Endothelial cell of umbilical vein (primary cell): Measurements from ENCODE around the gene TSPAN17.

Experiments used
- FOS ChIP-seq: IDR thresholded peaks from 2 replicates; pipeline ENCODE4 v1.6.1; 2011; ENCODE audit warnings: mild to moderate bottlenecking, low read length, moderate library complexity, borderline replicate concordance; ENCODE audit not compliant: insufficient read depth
- MYC ChIP-seq: IDR thresholded peaks from one replicate; pipeline ENCODE4 v1.6.1; 2011; ENCODE audit warnings: mild to moderate bottlenecking, low read depth, low read length
- POLR2AphosphoS5 ChIP-seq: IDR thresholded peaks from 2 replicates; pipeline ENCODE4 v1.6.1; 2012; ENCODE audit warnings: low read depth, mild to moderate bottlenecking, control low read depth, low read length, moderate library complexity; ENCODE audit not compliant: insufficient read depth
- TF ChIP-seq, protein P1 (sequence below), 2 donors: IDR thresholded peaks; 1 replicate in 1 of 2; 2 replicates in 1 of 2; pipeline ENCODE4 v1.5.1; 2011; ENCODE audit warnings: low read length in 2 of 2, mild to moderate bottlenecking in 2 of 2, moderate library complexity in 2 of 2, control low read depth in 1 of 2, inconsistent platforms in 1 of 2, low read depth in 1 of 2; ENCODE audit not compliant: insufficient read depth in 1 of 2; ENCODE audit errors: extremely low read depth in 1 of 2

DNA sequence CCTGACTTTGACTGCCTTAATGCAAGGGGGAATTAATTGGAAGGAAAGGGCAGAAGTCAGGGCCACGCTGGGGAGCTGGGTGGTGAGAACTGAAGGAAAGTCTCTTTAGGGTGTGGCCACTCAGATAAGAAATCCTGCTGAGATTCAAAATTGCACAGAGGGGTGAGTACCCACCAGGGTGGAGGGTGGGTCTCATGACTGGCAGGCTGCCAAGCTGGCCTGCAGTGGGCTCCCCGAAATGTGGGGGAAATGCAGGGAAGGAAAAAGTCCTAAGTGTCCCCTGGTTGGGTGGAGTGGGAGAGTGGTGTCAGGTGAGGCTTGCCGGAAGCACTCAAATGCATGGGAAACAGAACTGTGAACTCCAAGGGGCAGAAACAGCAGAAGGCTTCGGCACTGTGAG lies 24.1 kb downstream of the TSPAN17 start:
- TF ChIP-seq, protein P1, sequence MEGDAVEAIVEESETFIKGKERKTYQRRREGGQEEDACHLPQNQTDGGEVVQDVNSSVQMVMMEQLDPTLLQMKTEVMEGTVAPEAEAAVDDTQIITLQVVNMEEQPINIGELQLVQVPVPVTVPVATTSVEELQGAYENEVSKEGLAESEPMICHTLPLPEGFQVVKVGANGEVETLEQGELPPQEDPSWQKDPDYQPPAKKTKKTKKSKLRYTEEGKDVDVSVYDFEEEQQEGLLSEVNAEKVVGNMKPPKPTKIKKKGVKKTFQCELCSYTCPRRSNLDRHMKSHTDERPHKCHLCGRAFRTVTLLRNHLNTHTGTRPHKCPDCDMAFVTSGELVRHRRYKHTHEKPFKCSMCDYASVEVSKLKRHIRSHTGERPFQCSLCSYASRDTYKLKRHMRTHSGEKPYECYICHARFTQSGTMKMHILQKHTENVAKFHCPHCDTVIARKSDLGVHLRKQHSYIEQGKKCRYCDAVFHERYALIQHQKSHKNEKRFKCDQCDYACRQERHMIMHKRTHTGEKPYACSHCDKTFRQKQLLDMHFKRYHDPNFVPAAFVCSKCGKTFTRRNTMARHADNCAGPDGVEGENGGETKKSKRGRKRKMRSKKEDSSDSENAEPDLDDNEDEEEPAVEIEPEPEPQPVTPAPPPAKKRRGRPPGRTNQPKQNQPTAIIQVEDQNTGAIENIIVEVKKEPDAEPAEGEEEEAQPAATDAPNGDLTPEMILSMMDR (IDR thresholded peaks at IDR 0.05; ENCODE audit: extremely low read depth in 1 of 2, insufficient read depth in 1 of 2, low read depth in 1 of 2, low read length in 2 of 2) = no peak
- no peak for TF ChIP-seq POLR2AphosphoS5
- no peak for TF ChIP-seq FOS
- no peak for TF ChIP-seq MYC
